GM18517 (cell line): ENCODE measurements around the gene USP6NL.

ENCODE experiments used
- ATAC-seq: cut with Tn5 transposase; IDR thresholded peaks from one replicate; pipeline ENCODE4 v1.9.1; 2021; ENCODE audit warnings: mild to moderate bottlenecking, moderate library complexity; ENCODE audit not compliant: unreplicated experiment

Gene USP6NL

DNA sequence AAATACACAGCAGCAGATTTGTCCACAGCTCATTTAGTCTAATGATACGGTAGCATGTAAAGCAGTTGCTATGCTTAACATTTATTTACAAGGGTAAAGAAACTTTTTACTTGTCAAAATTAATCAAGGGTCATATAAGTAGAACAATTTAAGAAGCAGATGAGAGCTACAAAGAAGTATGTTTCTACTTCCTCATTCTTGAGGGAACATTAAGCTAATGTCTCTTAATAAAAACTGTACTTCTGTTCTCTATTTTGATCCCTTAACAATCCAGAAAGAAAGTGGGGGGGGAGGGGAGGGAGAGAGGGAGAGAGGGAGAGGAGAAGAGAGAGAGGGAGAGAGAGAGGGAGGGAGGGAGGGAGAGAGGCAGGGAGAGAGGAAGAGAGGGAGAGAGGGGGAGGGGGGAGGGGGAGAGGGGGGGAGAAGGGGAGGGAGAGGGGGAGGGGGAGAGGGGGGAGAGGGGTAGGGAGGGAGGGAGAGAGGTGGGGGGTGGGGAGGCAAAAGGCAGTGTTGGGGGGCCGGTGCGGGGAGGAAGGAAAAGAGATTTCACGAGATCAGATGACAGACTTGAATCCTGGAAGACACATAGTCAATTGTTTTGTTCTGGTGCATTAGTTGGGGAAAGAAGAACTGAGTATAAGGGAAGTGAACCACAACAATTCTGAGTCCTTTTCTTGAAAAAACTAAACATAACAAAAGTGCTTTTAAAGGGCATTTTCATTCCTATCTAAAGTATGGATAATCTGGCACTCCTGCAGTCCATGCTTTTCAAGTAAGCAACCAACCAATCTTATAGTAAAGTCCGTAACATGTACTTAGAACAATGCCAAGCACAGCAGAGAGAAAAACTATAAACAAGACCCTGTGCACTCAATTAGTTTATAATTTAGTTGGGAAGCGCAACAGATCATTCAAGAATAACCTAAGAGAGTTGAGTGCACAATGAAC lies 128.0 kb downstream of the USP6NL start:
- ATAC-seq: no peak

DNA sequence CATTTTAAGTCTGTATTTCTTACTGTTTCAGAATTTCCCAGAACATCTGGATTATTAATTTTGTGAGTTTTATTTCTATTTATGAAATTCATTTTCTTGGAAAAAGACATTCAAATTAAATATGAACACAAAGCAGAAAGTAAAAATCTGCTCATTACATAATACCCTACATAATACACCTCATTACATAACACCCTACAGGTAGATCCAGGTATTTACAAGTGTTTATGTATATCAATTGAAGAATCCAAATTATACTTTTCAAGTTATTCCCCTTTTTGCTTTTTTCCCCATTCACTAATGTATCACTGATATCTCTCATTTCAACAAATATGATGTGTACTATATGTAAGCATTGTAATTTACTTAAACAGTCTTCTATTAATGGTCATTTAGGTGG lies 129.1 kb downstream of the USP6NL start:
- no peak for ATAC-seq

GRCh38 chr10:11480687-11481086 lies 130.8 kb downstream of the USP6NL start:
- no peak for ATAC-seq

DNA sequence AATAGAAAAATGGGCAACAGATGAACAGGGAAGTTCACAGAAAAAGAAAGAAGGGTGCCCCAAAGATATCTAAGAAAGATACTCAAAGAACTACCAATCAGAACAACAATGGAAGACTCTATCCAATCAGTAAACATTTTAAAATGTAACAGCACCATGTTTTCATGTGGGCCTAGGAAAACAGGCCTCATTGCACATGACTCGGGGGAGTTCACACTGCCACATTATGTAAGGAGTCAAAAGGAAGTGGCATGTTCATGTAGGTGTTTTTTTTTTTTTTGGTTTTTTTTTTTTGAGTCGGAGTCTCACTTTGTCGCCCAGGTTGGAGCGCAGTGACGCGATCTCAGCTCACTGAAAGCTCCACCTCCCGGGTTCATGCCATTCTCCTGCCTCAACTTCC lies 132.2 kb downstream of the USP6NL start:
- no peak for ATAC-seq

GRCh38 chr10:11478807-11479206 lies 132.6 kb downstream of the USP6NL start:
- no peak for ATAC-seq

GRCh38 chr10:11475831-11476434 lies 135.5 kb downstream of the USP6NL start:
- ATAC-seq: no peak

DNA sequence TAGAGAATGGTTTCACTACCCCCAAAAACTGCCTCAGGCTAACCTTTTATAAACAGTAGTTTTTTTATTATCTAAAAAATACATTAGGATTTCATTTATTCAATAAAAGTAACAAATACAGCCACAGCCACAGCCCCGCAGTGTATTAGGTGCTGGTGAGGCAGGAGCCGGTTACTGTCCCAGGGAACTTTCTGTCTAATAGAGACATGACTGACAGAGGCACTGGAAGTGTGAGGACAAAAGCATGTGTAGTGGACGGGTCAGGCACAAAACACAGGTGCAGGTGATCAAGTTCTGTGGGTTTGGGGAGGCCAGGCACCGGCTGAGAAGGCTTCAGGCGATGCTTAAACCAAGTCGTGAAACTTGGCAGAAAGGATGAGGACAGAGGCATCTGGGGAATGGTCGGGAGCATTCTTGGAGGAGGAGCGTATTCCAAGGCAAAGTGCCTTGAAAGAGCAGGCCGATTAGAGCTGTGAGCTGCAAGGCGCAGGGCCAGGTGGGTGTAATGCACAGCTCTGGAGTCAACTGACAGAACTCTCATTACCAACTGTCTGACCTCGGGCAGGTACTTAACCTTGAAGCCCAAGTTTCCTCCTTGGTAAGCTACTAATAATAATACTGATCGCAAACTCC lies 138.2 kb downstream of the USP6NL start:
- no peak for ATAC-seq

- ATAC-seq: peak; percentile 86
Measured at GRCh38 chr10:11472158-11472753, 139.2 kb downstream of the USP6NL start.

- ATAC-seq: no peak
Measured at GRCh38 chr10:11469575-11470391, 141.7 kb downstream of the USP6NL start.

DNA sequence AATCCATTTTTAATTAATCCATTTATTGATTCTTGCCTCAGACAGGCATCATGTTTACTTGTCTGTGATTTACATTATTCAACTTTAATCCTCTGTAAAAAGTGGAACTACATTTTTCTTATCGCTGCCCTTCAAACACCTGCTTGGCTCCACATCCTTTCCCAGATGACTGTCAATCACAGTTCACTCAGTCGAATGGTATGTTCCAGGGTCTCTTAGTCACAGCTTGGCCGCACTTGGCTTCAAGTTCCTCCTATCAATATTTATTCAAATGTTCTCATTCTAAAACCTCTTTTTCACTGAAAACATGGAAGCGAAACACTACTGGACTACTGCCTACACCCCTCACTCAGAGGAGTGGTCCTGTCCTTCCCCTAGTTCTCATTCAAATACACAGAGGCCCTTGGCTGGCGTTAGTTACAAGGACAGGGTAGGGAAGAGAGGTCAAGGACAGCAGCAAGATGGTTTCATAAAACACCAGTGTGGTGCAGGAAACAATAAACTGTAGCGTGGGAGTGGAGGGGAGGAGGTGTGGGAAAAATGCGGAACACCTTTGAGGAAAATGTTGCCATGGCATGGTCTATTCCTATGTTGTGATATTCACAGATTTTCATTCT lies 143.2 kb downstream of the USP6NL start:
- no peak for ATAC-seq

DNA sequence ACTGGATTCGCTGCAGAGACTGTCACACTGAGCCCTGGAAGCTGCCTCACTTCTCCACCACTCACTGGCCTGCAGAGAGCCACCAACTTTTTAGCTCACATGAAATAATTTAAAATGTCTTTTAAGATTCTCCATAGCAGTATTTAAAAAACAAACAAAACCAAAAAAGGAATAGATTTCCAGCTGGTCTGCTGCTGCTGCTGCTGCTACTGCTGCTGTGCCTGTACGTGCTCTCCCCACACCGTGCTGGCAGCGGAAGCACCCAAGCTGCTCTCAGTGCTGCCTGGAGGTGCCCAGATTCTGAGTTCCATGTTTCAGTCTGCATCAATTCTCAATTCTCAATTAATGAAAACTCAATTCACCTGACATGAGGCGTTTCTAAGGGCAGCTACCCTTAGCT lies 146.0 kb downstream of the USP6NL start:
- no peak for ATAC-seq

DNA sequence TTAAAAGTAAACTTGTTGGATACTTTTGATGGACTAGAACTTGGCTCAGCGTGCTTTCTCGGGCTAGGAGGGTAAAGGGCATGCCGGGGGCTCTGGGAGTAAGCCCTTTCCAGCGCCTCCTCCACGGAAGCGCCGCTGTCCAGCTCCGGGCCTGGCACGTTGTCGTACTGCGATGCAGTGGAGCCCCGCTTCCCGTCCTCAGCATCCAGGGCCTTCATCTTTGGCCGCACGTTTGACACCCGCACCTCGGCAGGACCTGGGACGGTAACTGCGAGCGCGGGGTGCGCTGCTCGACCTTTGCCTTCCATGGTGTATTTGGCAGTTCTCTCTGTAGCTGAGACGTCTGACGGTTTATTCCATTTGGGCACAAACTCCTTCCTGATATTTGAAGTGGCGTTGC lies 148.3 kb downstream of the USP6NL start:
- no peak for ATAC-seq

- no peak for ATAC-seq
Measured at GRCh38 chr10:11462071-11462470, 149.4 kb downstream of the USP6NL start.

- no peak for ATAC-seq
Measured at GRCh38 chr10:11457336-11457735, 154.1 kb downstream of the USP6NL start.

GRCh38 chr10:11454958-11455566 lies 156.4 kb downstream of the USP6NL start:
- ATAC-seq: no peak

GRCh38 chr10:11454160-11454559 lies 157.3 kb downstream of the USP6NL start:
- no peak for ATAC-seq

DNA sequence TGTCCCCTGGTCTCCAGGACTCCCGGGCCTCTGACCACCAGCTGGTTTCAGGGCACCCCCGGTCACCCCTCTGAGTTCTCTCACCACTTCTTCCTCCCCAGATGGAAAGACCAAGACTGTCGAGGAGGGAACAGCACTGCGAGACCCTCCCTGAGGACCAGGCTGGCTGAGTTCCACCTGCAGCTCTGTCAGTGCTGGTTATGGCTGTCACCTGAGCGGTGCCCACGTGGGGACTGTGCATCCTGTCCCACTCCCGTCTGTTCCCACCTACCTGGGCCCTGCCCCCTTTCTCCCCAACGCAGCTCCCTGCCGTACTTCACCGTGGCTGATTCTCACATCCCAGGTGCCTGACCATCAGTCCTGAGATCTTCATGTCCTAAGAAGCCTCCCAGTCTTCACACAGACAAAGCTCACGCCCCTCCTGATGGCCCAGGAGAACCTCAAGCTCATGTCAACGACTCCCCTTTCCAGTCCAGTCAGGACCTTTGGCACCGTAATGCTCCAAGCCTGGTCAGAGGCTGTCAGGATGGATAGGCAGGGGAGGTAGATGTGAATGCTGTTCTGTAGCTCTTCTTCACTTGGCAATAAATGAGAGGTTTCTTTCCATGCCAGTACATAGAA lies 159.7 kb downstream of the USP6NL start:
- no peak for ATAC-seq

DNA sequence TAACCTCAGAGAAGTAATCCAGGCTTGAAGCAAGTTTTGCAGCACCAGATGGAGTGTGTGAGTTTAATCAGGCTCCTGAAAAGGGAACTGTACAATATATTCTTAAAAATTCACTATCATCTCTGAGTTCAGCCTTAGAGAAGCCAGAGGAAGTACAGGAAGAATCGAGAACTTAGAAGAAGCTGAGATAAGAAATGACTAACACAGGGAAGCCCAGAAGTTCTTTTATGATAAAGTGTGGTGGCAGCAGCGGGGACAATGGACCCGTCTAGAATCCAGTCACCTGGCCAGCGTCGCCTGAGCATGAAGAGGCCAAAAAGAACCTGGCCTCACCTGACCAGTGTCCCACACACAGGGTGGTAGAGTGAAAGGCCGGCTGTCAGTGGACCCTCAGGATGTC lies 161.0 kb downstream of the USP6NL start:
- ATAC-seq: no peak

DNA sequence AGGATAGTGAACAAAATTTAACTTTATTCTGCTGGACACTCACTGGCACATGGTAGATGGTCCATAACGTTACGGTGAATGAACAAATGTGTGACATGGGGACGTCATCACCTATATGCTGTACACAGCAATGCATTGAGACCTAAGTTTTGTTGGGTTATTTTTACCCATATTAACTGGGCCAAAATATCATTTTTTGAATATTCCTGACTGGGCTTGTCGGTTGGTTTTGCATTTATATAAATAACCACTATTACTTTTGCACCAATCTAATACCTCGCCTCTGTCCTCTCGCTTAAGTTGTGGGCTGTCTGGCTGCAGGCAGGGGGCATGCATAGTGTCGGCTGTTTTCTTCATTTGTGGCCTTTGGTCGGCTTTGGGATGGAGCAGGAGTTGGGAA lies 161.7 kb downstream of the USP6NL start:
- no peak for ATAC-seq
